GM23338 (cell line): Measurements from ENCODE around the gene FLNB. TPM values are rescaled to one million over a fixed set of nuclear protein-coding genes. Genes with fewer than 3 reads are reported as not detected.

Experiments
- ATAC-seq: fragments of 200-7000 bp; cut with Tn5 transposase; 3 replicates; pipeline ENCODE4 v1.9.1; 2020
- DNase-seq: peaks from one replicate; pipeline ENCODE4 v3.0.0-alpha.2; 2015; ENCODE audit warnings: low spot score
- H2AFZ ChIP-seq: fragments of 200-600 bp; sonication (generic); 2 replicates; pipeline ENCODE4 v1.8.0; 2016; ENCODE audit warnings: antibody characterized with exemption, mild to moderate bottlenecking, moderate library complexity
- H3F3A ChIP-seq: fragments of 200-600 bp; sonication (generic); replicated peaks from 2 replicates; pipeline ENCODE4 v1.8.0; 2017; ENCODE audit warnings: antibody characterized with exemption, mixed run types, low read depth
- H3K27ac ChIP-seq: fragments of 200-600 bp; sonication (generic); 2 replicates; pipeline ENCODE4 v1.6.1; 2016; ENCODE audit warnings: low read depth
- H3K27me3 ChIP-seq: fragments of 200-600 bp; sonication (generic); 2 replicates; pipeline ENCODE4 v1.8.0; 2016; ENCODE audit warnings: mild to moderate bottlenecking, mixed run types, moderate library complexity; ENCODE audit not compliant: insufficient read depth
- H3K36me3 ChIP-seq: fragments of 200-600 bp; sonication (generic); 2 replicates; pipeline ENCODE4 v1.8.0; 2016; ENCODE audit warnings: mild to moderate bottlenecking; ENCODE audit not compliant: insufficient read depth
- H3K4me1 ChIP-seq: fragments of 200-600 bp; sonication (generic); 2 replicates; pipeline ENCODE4 v1.8.0; 2016; ENCODE audit warnings: mild to moderate bottlenecking, moderate library complexity; ENCODE audit not compliant: insufficient read depth
- H3K4me2 ChIP-seq: fragments of 200-600 bp; sonication (generic); 2 replicates; pipeline ENCODE4 v1.7.1; 2017; ENCODE audit warnings: mixed run types
- H3K4me3 ChIP-seq: fragments of 200-600 bp; sonication (generic); 2 replicates; pipeline ENCODE4 v1.6.1; 2016; ENCODE audit warnings: mixed run types
- H3K79me2 ChIP-seq: fragments of 200-600 bp; sonication (generic); replicated peaks from 2 replicates; pipeline ENCODE4 v1.8.0; 2017; ENCODE audit warnings: mild to moderate bottlenecking; ENCODE audit not compliant: insufficient read depth
- H3K9me2 ChIP-seq: fragments of 200-600 bp; sonication (generic); 2 replicates; pipeline ENCODE4 v1.8.0; 2017; ENCODE audit not compliant: insufficient read depth
- H4K20me1 ChIP-seq: fragments of 200-600 bp; sonication (generic); replicated peaks from 2 replicates; pipeline ENCODE4 v1.8.0; 2017; ENCODE audit warnings: mild to moderate bottlenecking; ENCODE audit not compliant: insufficient read depth
- H3K27ac Mint-ChIP-seq: 2 replicates; pipeline ENCODE4 v1.8.0; 2020; ENCODE audit warnings: inconsistent platforms, mild to moderate bottlenecking, moderate library complexity, mixed read lengths
- H3K27me3 Mint-ChIP-seq: 3 replicates; pipeline ENCODE4 v1.8.0; 2022; ENCODE audit warnings: low read depth, mild to moderate bottlenecking, moderate library complexity, mixed read lengths, inconsistent platforms; ENCODE audit not compliant: insufficient read depth, poor library complexity
- H3K36me3 Mint-ChIP-seq: 3 replicates; pipeline ENCODE4 v1.8.0; 2021; ENCODE audit warnings: low read depth, mild to moderate bottlenecking, inconsistent platforms, moderate library complexity, mixed read lengths
- H3K4me1 Mint-ChIP-seq: 3 replicates; pipeline ENCODE4 v1.8.0; 2020; ENCODE audit warnings: mild to moderate bottlenecking, inconsistent platforms, mixed read lengths
- H3K4me3 Mint-ChIP-seq: 3 replicates; pipeline ENCODE4 v1.8.0; 2021; ENCODE audit warnings: moderate library complexity, mild to moderate bottlenecking, inconsistent platforms, mixed read lengths
- H3K9me3 Mint-ChIP-seq: 3 replicates; pipeline ENCODE4 v1.8.0; 2020; ENCODE audit warnings: moderate library complexity, mild to moderate bottlenecking, inconsistent platforms, mixed read lengths
- CREB1 ChIP-seq: fragments of 250-450 bp; sonication (Bioruptor Pico); IDR thresholded peaks from 2 replicates; pipeline ENCODE4 v1.5.0; 2020; ENCODE audit warnings: low read depth, mild to moderate bottlenecking, moderate library complexity
- EZH2 ChIP-seq: fragments of 200-600 bp; sonication (generic); IDR thresholded peaks from one replicate; pipeline ENCODE4 v1.8.0; 2017; ENCODE audit warnings: antibody characterized with exemption, mild to moderate bottlenecking, low read depth; ENCODE audit not compliant: unreplicated experiment
- EZH2phosphoT487 ChIP-seq: fragments of 200-600 bp; sonication (generic); IDR thresholded peaks from one replicate; pipeline ENCODE4 v1.8.1; 2018; ENCODE audit warnings: antibody characterized with exemption; ENCODE audit not compliant: unreplicated experiment
- JUNB ChIP-seq: IDR thresholded peaks from one replicate; pipeline ENCODE4 v1.6.1; 2016; ENCODE audit warnings: antibody characterized with exemption; ENCODE audit not compliant: unreplicated experiment
- STAT1 ChIP-seq: IDR thresholded peaks from one replicate; pipeline ENCODE4 v1.6.1; 2016; ENCODE audit warnings: antibody characterized with exemption; ENCODE audit not compliant: unreplicated experiment
- ZNF114 ChIP-seq: fragments of 250-450 bp; sonication (Bioruptor Pico); IDR thresholded peaks from 2 replicates; pipeline ENCODE4 v1.5.0; 2020; ENCODE audit warnings: mild to moderate bottlenecking, moderate library complexity
- ZNF331 ChIP-seq: fragments of 250-450 bp; sonication (Bioruptor Pico); IDR thresholded peaks from 2 replicates; pipeline ENCODE4 v1.5.0; 2020; ENCODE audit warnings: low read depth, mild to moderate bottlenecking, moderate library complexity
- polyA plus RNA-seq: library from polyadenylated mRNA; unstranded; fragments of >200 nt; fragmentation: Nextera tagmentation; extraction: Ambion mirVana; gene quantifications from 2 replicates; pipeline ENCODE4 v1.2.1, GENCODE V29; 2016
- total RNA-seq: library from RNA; depleted of rRNA; stranded (reverse); fragments of >200 nt; shearing (Covaris generic); gene quantifications from 2 replicates; pipeline ENCODE4 v1.2.3, GENCODE V29; 2014
- TF ChIP-seq, protein P1 (sequence below): IDR thresholded peaks from one replicate; pipeline ENCODE4 v1.6.1; 2018; ENCODE audit warnings: antibody characterized with exemption; ENCODE audit not compliant: unreplicated experiment
- TF ChIP-seq, protein P2 (sequence below): IDR thresholded peaks from 2 replicates; pipeline ENCODE4 v1.6.1; 2016; ENCODE audit warnings: antibody characterized with exemption
- TF ChIP-seq, protein P3 (sequence below), 2 experiments: fragments of 200-600 bp in 1 of 2; sonication (generic) in 1 of 2; conservative IDR thresholded peaks; 2 replicates each; pipeline versions ENCODE4 v1.5.1 to v1.6.1; 2016 to 2017; ENCODE audit warnings: antibody characterized with exemption in 2 of 2, low read depth in 2 of 2, mild to moderate bottlenecking in 2 of 2, moderate library complexity in 1 of 2

FLNB gene
- total and polyA plus RNA-seq, 2 experiments from 2014 or later, result 39.7 to 179 TPM

DNA sequence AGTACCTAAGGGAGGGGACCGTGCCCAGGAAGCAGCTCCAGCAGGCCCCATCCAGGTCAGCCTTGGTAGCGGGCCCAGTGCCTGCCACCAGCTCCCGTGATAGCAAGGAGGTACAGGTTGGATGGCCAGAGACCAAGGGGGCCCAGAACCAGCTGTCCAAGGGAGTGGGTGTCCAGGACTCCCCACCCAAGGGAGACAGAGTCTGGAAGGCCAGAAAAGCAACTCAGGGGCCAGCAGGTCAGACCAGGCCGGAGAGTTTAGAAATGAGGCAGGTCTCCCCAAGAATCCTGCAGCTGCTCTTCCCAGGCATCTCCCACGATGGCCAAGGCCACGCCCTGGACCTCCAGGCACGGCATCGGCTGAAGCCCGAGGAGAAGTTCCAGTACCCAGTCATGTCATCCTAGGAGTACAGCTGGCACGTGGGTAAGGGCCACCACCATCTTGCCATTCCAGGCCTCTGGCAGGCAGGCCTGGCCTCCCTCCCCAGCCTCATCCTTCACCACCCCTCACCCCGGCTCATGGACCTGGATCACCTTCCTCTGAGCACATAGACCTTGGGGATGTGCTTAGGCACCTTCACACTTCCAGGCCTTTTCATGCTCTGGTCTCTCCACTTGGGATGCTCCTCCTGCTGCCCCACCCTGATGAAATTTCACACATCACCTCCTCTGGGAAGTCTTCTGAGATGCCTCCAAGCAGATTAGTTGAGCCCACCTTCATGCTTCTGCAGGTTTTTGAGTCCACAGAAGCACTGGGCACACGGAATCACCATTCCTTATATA, 172.1 kb downstream of the FLNB start:
- Histone ChIP-seq H3K4me3 (no peak overlapping the region), H3K9me2 (no peaks in the 10 kb centered on the region; the same call in 1 of the 2 replicates), H3K36me3 (no peaks in the 10 kb centered on the region), H3K4me1 (peaks cover 9% of the 10 kb centered on the region), H2AFZ (no peak overlapping the region), H4K20me1 (no peaks in the 10 kb centered on the region), H3K79me2 (no peaks in the 10 kb centered on the region), H3K27me3 (no peaks in the 10 kb centered on the region), H3K27ac (no peak overlapping the region), H3F3A (0 out of 2 replicates have a peak, but pooled peaks cover 4% of the 10 kb centered on the region), H3K4me2 (no peak overlapping the region)
- Mint-ChIP-seq H3K27me3 (peaks cover 7% of the 10 kb centered on the region), H3K27ac (no peak overlapping the region), H3K36me3 (no peaks in the 10 kb centered on the region), H3K4me3 (no peak overlapping the region), H3K4me1 (peaks cover 11% of the 10 kb centered on the region), H3K9me3 (no peaks in the 10 kb centered on the region; the same call in 2 of the 3 replicates)
- DNase-seq (no peak), ATAC-seq (no peak)
- TF ChIP-seq JUNB (no peak), CREB1 (CRISPR knock-in tag) (no peak), STAT1 (no peak), EZH2phosphoT487 (no peak), ZNF331 (CRISPR knock-in tag) (no peak), ZNF114 (CRISPR knock-in tag) (no peak), EZH2 (no peak)
- TF ChIP-seq, protein P1, sequence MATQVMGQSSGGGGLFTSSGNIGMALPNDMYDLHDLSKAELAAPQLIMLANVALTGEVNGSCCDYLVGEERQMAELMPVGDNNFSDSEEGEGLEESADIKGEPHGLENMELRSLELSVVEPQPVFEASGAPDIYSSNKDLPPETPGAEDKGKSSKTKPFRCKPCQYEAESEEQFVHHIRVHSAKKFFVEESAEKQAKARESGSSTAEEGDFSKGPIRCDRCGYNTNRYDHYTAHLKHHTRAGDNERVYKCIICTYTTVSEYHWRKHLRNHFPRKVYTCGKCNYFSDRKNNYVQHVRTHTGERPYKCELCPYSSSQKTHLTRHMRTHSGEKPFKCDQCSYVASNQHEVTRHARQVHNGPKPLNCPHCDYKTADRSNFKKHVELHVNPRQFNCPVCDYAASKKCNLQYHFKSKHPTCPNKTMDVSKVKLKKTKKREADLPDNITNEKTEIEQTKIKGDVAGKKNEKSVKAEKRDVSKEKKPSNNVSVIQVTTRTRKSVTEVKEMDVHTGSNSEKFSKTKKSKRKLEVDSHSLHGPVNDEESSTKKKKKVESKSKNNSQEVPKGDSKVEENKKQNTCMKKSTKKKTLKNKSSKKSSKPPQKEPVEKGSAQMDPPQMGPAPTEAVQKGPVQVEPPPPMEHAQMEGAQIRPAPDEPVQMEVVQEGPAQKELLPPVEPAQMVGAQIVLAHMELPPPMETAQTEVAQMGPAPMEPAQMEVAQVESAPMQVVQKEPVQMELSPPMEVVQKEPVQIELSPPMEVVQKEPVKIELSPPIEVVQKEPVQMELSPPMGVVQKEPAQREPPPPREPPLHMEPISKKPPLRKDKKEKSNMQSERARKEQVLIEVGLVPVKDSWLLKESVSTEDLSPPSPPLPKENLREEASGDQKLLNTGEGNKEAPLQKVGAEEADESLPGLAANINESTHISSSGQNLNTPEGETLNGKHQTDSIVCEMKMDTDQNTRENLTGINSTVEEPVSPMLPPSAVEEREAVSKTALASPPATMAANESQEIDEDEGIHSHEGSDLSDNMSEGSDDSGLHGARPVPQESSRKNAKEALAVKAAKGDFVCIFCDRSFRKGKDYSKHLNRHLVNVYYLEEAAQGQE, result no peak
- TF ChIP-seq, protein P2, sequence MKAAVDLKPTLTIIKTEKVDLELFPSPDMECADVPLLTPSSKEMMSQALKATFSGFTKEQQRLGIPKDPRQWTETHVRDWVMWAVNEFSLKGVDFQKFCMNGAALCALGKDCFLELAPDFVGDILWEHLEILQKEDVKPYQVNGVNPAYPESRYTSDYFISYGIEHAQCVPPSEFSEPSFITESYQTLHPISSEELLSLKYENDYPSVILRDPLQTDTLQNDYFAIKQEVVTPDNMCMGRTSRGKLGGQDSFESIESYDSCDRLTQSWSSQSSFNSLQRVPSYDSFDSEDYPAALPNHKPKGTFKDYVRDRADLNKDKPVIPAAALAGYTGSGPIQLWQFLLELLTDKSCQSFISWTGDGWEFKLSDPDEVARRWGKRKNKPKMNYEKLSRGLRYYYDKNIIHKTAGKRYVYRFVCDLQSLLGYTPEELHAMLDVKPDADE, result no peak
- TF ChIP-seq, protein P3, sequence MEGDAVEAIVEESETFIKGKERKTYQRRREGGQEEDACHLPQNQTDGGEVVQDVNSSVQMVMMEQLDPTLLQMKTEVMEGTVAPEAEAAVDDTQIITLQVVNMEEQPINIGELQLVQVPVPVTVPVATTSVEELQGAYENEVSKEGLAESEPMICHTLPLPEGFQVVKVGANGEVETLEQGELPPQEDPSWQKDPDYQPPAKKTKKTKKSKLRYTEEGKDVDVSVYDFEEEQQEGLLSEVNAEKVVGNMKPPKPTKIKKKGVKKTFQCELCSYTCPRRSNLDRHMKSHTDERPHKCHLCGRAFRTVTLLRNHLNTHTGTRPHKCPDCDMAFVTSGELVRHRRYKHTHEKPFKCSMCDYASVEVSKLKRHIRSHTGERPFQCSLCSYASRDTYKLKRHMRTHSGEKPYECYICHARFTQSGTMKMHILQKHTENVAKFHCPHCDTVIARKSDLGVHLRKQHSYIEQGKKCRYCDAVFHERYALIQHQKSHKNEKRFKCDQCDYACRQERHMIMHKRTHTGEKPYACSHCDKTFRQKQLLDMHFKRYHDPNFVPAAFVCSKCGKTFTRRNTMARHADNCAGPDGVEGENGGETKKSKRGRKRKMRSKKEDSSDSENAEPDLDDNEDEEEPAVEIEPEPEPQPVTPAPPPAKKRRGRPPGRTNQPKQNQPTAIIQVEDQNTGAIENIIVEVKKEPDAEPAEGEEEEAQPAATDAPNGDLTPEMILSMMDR (conservative IDR thresholded peaks at IDR 0.05; ENCODE audit: low read depth in 2 of 2), result no peak
